Endothelial cell of umbilical vein (primary cell): Measurements from ENCODE around the gene UBE2E1. TPM values are rescaled to one million over a fixed set of nuclear protein-coding genes. Genes with fewer than 3 reads are reported as not detected.

Experiments
- BruUV-seq: library from RNA; stranded (reverse); fragments of 400-500 nt; replicated peaks from 2 replicates; lab custom pipeline; 2021; lab: Mats Ljungman, UMichigan
- CTCF ChIA-PET: fragments of 300-600, 350-600 bp; sonication (Branson Sonifier 250); formaldehyde crosslinking; loops from one replicate; lab custom pipeline; 2021; ENCODE audit warnings: antibody characterized with exemption, inconsistent platforms; lab: Charles Lee
- POLR2A ChIA-PET: fragments of 300-600, 350-600 bp; sonication (Branson Sonifier 250); formaldehyde crosslinking; loops from one replicate; lab custom pipeline; 2021; ENCODE audit warnings: antibody characterized with exemption, inconsistent platforms; lab: Charles Lee
- DNase-seq: peaks from one replicate; pipeline ENCODE4 v3.0.0-alpha.2; 2011; ENCODE audit warnings: low read depth, low spot score
- FAIRE-seq: peaks from 2 replicates; lab custom pipeline; 2011; peaks lifted over from hg19 to GRCh38; lab: Jason Lieb, UNC
- H2AFZ ChIP-seq: 2 replicates; pipeline ENCODE4 v1.6.0; 2012; ENCODE audit warnings: low read depth, low read length, control low read depth, inconsistent platforms
- H3K27ac ChIP-seq: 2 replicates; pipeline ENCODE4 v1.5.1; 2011; ENCODE audit warnings: low read depth, mild to moderate bottlenecking, control low read depth, low read length, moderate library complexity; ENCODE audit not compliant: insufficient read depth
- H3K27me3 ChIP-seq, 2 experiments: 2 replicates each; pipeline versions ENCODE4 v1.6.0 to v1.6.1; 2011; ENCODE audit warnings: low read length in 2 of 2, mixed read lengths in 1 of 2; ENCODE audit not compliant: control insufficient read depth in 2 of 2, insufficient read depth in 2 of 2
- H3K36me3 ChIP-seq, 2 experiments: 2 replicates in 1 of 2; 3 replicates in 1 of 2; pipeline ENCODE4 v1.5.1; 2011; ENCODE audit warnings: low read length in 2 of 2, mild to moderate bottlenecking in 1 of 2, moderate library complexity in 1 of 2; ENCODE audit not compliant: control insufficient read depth in 2 of 2, insufficient read depth in 2 of 2; ENCODE audit errors: extremely low read depth in 1 of 2
- H3K4me1 ChIP-seq: 3 replicates; pipeline ENCODE4 v1.5.1; 2011; ENCODE audit warnings: mild to moderate bottlenecking, low read length; ENCODE audit not compliant: control insufficient read depth, insufficient read depth; ENCODE audit errors: extremely low read depth
- H3K4me2 ChIP-seq: 2 replicates; pipeline ENCODE4 v1.6.1; 2011; ENCODE audit warnings: low read length, control low read depth, mixed read lengths; ENCODE audit not compliant: insufficient read depth
- H3K4me3 ChIP-seq, 3 experiments: fragments of 200-600 bp in 1 of 3; sonication (generic), shearing (Covaris generic) in 1 of 3; replicated peaks in 1 of 3; 2 replicates each; pipeline ENCODE4 v1.5.1; 2011 to 2016; ENCODE audit warnings: control low read depth in 3 of 3, low read length in 3 of 3, mild to moderate bottlenecking in 2 of 3, inconsistent platforms in 1 of 3, low read depth in 1 of 3, moderate library complexity in 1 of 3; ENCODE audit not compliant: insufficient read depth in 1 of 3
- H3K79me2 ChIP-seq: 2 replicates; pipeline ENCODE4 v1.6.0; 2012; ENCODE audit warnings: low read length, inconsistent platforms; ENCODE audit not compliant: control insufficient read depth, insufficient read depth
- H3K9ac ChIP-seq: replicated peaks from 2 replicates; pipeline ENCODE3; 2011; ENCODE audit warnings: low read length, control low read depth; ENCODE audit not compliant: insufficient read depth; ENCODE audit errors: extremely low read depth
- H3K9me1 ChIP-seq: replicated peaks from 3 replicates; pipeline ENCODE4 v1.6.0; 2011; ENCODE audit warnings: mild to moderate bottlenecking, low read length; ENCODE audit not compliant: control insufficient read depth, insufficient read depth; ENCODE audit errors: extremely low read depth
- H3K9me3 ChIP-seq: replicated peaks from 2 replicates; pipeline ENCODE4 v1.5.1; 2012; ENCODE audit warnings: low read length, inconsistent platforms; ENCODE audit not compliant: control insufficient read depth, insufficient read depth
- H4K20me1 ChIP-seq: replicated peaks from 2 replicates; pipeline ENCODE3; 2011; ENCODE audit warnings: mild to moderate bottlenecking, low read length; ENCODE audit not compliant: control insufficient read depth, insufficient read depth; ENCODE audit errors: extremely low read depth
- EZH2 ChIP-seq: IDR thresholded peaks from 2 replicates; pipeline ENCODE4 v1.6.1; 2012; ENCODE audit warnings: borderline replicate concordance, low read depth, mild to moderate bottlenecking, moderate library complexity, low read length, inconsistent platforms; ENCODE audit not compliant: severe bottlenecking
- FOS ChIP-seq: IDR thresholded peaks from 2 replicates; pipeline ENCODE4 v1.6.1; 2011; ENCODE audit warnings: mild to moderate bottlenecking, low read length, moderate library complexity, borderline replicate concordance; ENCODE audit not compliant: insufficient read depth
- GATA2 ChIP-seq: IDR thresholded peaks from 2 replicates; pipeline ENCODE4 v1.7.0; 2011; ENCODE audit warnings: low read depth, mild to moderate bottlenecking, moderate library complexity, mixed read lengths, low read length; ENCODE audit not compliant: insufficient read length, insufficient read depth
- POLR2A ChIP-seq: IDR thresholded peaks from 2 replicates; pipeline ENCODE4 v1.6.1; 2012; ENCODE audit warnings: low read depth, mild to moderate bottlenecking, control low read depth, low read length
- dilution Hi-C: fragments of 300-500 bp; cut with MboI; formaldehyde crosslinking; loops from one replicate; pipeline ENCODE4 v1.15.0; 2019; ENCODE audit warnings: low sequenced_read_pairs; ENCODE audit not compliant: extremely low pct_ligation_motif_present
- intact Hi-C: fragments of 100-400 bp; cut with micrococcal nuclease; formaldehyde crosslinking; loops from one replicate; pipeline ENCODE4 v1.10.0; 2022
- polyA plus RNA-seq, 4 experiments: library from polyadenylated mRNA; depleted of rRNA in 3 of 4; stranded (reverse) in 3 of 4; unstranded in 1 of 4; fragments of >200 nt; gene quantifications; 2 replicates each; pipeline versions ENCODE4 v1.2.1 to v1.2.3, GENCODE V29; 2011 to 2012; ENCODE audit warnings: missing spikeins in 1 of 4
- total RNA-seq: library from RNA; stranded (reverse); gene quantifications from 2 replicates; pipeline ENCODE4 v1.2.3, GENCODE V29; 2021

UBE2E1 gene
- total and polyA plus RNA-seq, 2 donors (not counting 3 experiments of a cell fraction or from before 2014, with no cell fraction given), result 72.7 to 114 TPM

- POLR2A ChIA-PET, result no interaction called here
- no TSS peak for BruUV-seq
- DNase-seq (no peak), FAIRE-seq (no peak)
- dilution Hi-C loops, result no loop called here
- no peak overlapping the region for H3K9ac ChIP-seq
- intact Hi-C loops, result no loop called here
- peaks cover 81% of the 10 kb centered on the region for H3K79me2 ChIP-seq
- no peak overlapping the region for H3K4me2 ChIP-seq
- H3K27ac ChIP-seq, result no peak overlapping the region
- no peaks in the 10 kb centered on the region for H3K9me3 ChIP-seq
- no peak overlapping the region for H3K4me3 ChIP-seq
- peaks cover 2% of the 10 kb centered on the region for H4K20me1 ChIP-seq
- no peaks in the 10 kb centered on the region for H3K27me3 ChIP-seq
- H3K36me3 ChIP-seq, result peaks cover 0 to 3% of the 10 kb centered on the region in 2 experiments
- H3K9me1 ChIP-seq, result no peaks in the 10 kb centered on the region
- H3K4me1 ChIP-seq, result peaks cover 40% of the 10 kb centered on the region
- TF ChIP-seq POLR2A (no peak), FOS (no peak)
- H2AFZ ChIP-seq, result no peak overlapping the region
- CTCF ChIA-PET, result interaction anchor here (0.8 kb wide), 1 partner anchor 9 kb away, joined by 3 read pairs; no protein-coding TSS in a partner anchor
Measured at GRCh38 chr3:23811919-23812318, 6.2 kb downstream of the UBE2E1 start.

GRCh38 chr3:23815879-23816278 is 10.1 kb downstream of the UBE2E1 start:
- Histone ChIP-seq H4K20me1 (peaks cover 7% of the 10 kb centered on the region), H3K9ac (no peak overlapping the region), H3K9me1 (no peaks in the 10 kb centered on the region), H3K36me3 (peaks cover 0 to 5% of the 10 kb centered on the region in 2 experiments), H3K4me3 (no peak overlapping the region), H3K27me3 (no peaks in the 10 kb centered on the region), H3K9me3 (no peaks in the 10 kb centered on the region), H3K79me2 (peaks cover 83% of the 10 kb centered on the region), H3K4me1 (peaks cover 17% of the 10 kb centered on the region), H2AFZ (no peak overlapping the region), H3K27ac (peak overlapping the region; percentile 18), H3K4me2 (peak overlapping the region; percentile 63)
- no TSS peak for BruUV-seq
- DNase-seq (peak; percentile 69), FAIRE-seq (peak; percentile 83)
- ChIA-PET POLR2A (no interaction called here), CTCF (interaction anchor here (1.0 kb wide), 1 partner anchor 73 kb away, joined by 3 read pairs; no protein-coding TSS in a partner anchor)
- TF ChIP-seq EZH2, result no peak
- TF ChIP-seq GATA2, result peak; percentile 29
- dilution Hi-C loops (no loop called here), intact Hi-C loops (no loop called here)
